Lung (tissue), 12 donors: ENCODE results near the gene PALS2. TPM values are rescaled to one million over a fixed set of nuclear protein-coding genes. Genes with fewer than 3 reads are reported as not detected.

Source experiments
- ATAC-seq: fragments of 200-7000 bp; cut with Tn5 transposase; one replicate; pipeline ENCODE4 v1.9.1; 2020; ENCODE audit warnings: moderate number of reproducible peaks; ENCODE audit not compliant: insufficient read depth, low FRiP score
- DNase-seq, 3 donors: peaks; one replicate each; pipeline ENCODE4 v3.0.0-alpha.2; 2013 to 2017
- H3K27ac ChIP-seq, 2 donors: one replicate each; pipeline ENCODE4 v1.5.1; 2013; ENCODE audit warnings: mild to moderate bottlenecking in 2 of 2, moderate library complexity in 2 of 2, control low read depth in 1 of 2, inconsistent platforms in 1 of 2, low read depth in 1 of 2, low read length in 1 of 2
- H3K27me3 ChIP-seq, 3 donors: one replicate each; pipeline ENCODE4 v1.5.1; 2013; ENCODE audit warnings: low read length in 2 of 3; ENCODE audit not compliant: control insufficient read depth in 3 of 3, insufficient read depth in 3 of 3
- H3K36me3 ChIP-seq, 4 donors: one replicate each; pipeline ENCODE4 v1.5.1; 2013; ENCODE audit warnings: low read length in 4 of 4, mild to moderate bottlenecking in 1 of 4, moderate library complexity in 1 of 4; ENCODE audit not compliant: control insufficient read depth in 4 of 4, insufficient read depth in 4 of 4
- H3K4me1 ChIP-seq, 5 donors: one replicate each; pipeline ENCODE4 v1.5.1; 2013; ENCODE audit warnings: low read length in 5 of 5, mild to moderate bottlenecking in 2 of 5, moderate library complexity in 1 of 5; ENCODE audit not compliant: control insufficient read depth in 5 of 5, insufficient read depth in 5 of 5
- H3K4me3 ChIP-seq: one replicate; pipeline ENCODE4 v1.5.1; 2013; ENCODE audit warnings: mild to moderate bottlenecking, control low read depth, moderate library complexity
- H3K9ac ChIP-seq, 2 donors: one replicate each; pipeline ENCODE4 v1.5.1; 2013; ENCODE audit warnings: low read length in 2 of 2, control low read depth in 1 of 2; ENCODE audit not compliant: insufficient read depth in 1 of 2
- H3K9me3 ChIP-seq, 4 donors: one replicate each; pipeline ENCODE4 v1.5.1; 2013; ENCODE audit warnings: low read length in 3 of 4, mild to moderate bottlenecking in 1 of 4, moderate library complexity in 1 of 4; ENCODE audit not compliant: control insufficient read depth in 4 of 4, insufficient read depth in 3 of 4
- WGBS, 2 donors: extraction: QIAGEN DNeasy Blood & Tissue Kit; methylation state at CpG; one replicate each; pipeline ENCODE4 v1.1.7; 2013; 5-methylcytosine and 5-hydroxymethylcytosine counted together
- polyA plus RNA-seq, 2 donors: library from polyadenylated mRNA; stranded (reverse); fragments of 200-250 nt; gene quantifications; one replicate each; pipeline ENCODE4 v1.2.1, GENCODE V29; 2013
- total RNA-seq, 2 donors: library from RNA; depleted of rRNA in 1 of 2; stranded (reverse); fragments of >200 nt in 1 of 2; gene quantifications; one replicate each; pipeline ENCODE4 v1.2.1, GENCODE V29; 2014 to 2021
- TF ChIP-seq, protein P1 (sequence below): IDR thresholded peaks from 2 replicates; pipeline ENCODE4 v1.5.1; 2012; ENCODE audit warnings: mild to moderate bottlenecking; ENCODE audit errors: control extremely low read depth, extremely low read depth
- donor health status: control.
- donor health status: control.
- donor health status: Bipolar disorder and iron deficiency.
- donor health status: healthy.
- donor health status: DM: yes; HTN: yes; CAD: no.

The PALS2 gene
- total and polyA plus RNA-seq, 4 donors: 2.4 to 23.0 (median 5.0) TPM

DNA sequence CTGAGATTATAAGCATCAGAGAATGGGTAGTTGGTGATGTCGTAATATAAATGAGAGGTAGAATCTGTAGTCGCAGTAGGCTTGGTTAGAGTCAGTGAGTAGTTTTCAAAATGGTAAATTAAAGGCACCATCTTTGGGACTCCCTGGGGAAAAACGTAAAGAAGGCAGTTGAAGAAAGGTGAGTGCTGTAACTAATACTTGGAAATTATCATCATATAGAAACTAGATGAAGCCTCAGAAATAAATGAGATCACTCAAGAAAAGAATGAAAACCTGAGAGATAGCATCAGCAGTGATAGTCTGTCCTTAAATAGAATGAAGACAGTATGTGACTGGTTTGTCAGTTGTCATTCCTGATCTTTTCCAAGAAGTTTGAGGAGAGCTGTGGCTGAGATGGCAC, 23.8 kb downstream of the PALS2 start:
- ATAC-seq (no peak), DNase-seq (no peak)
- H3K27me3 ChIP-seq: no peaks in the 10 kb centered on the region

DNA sequence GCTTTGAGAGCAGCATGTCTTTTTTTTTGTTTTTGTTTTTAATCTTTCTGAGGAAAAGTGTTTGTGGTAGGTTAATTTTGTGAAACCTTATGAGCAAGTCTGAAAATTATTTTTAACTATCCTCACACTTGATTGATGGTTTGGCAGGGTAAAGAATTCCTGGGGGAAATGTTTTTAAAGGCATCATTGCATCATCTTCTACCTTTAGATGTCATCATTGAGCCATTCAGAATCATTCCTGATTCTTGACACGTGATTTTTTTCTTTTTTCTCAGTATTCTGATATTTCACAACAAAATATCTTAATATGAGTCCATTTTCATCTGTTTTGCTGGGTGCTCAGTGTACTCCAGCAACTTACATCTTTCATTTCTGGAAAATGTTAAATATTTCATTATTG, 28.3 kb downstream of the PALS2 start:
- no peak overlapping the region for H3K4me3 ChIP-seq
- no peaks in the 10 kb centered on the region for H3K27me3 ChIP-seq
- no peak overlapping the region for H3K9ac ChIP-seq
- DNase-seq (no peak), ATAC-seq (no peak)
- no peaks in the 10 kb centered on the region for H3K9me3 ChIP-seq
- H3K4me1 ChIP-seq: peaks cover 0 to 5% (median 0%) of the 10 kb centered on the region in 5 donors
- no peak overlapping the region for H3K27ac ChIP-seq
- H3K36me3 ChIP-seq: no peaks in the 10 kb centered on the region
- TF ChIP-seq, protein P1, sequence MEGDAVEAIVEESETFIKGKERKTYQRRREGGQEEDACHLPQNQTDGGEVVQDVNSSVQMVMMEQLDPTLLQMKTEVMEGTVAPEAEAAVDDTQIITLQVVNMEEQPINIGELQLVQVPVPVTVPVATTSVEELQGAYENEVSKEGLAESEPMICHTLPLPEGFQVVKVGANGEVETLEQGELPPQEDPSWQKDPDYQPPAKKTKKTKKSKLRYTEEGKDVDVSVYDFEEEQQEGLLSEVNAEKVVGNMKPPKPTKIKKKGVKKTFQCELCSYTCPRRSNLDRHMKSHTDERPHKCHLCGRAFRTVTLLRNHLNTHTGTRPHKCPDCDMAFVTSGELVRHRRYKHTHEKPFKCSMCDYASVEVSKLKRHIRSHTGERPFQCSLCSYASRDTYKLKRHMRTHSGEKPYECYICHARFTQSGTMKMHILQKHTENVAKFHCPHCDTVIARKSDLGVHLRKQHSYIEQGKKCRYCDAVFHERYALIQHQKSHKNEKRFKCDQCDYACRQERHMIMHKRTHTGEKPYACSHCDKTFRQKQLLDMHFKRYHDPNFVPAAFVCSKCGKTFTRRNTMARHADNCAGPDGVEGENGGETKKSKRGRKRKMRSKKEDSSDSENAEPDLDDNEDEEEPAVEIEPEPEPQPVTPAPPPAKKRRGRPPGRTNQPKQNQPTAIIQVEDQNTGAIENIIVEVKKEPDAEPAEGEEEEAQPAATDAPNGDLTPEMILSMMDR: no peak
- WGBS, 2 donors: 80 to 82% methylated on average over 1 of the region's 1 CpG

More for the DNA sequence above, 23.8 kb downstream of the PALS2 start:
- H3K4me1 ChIP-seq: peaks cover 0 to 5% (median 0%) of the 10 kb centered on the region in 5 donors
- no peaks in the 10 kb centered on the region for H3K9me3 ChIP-seq
- TF ChIP-seq, protein P1: no peak
- H3K27ac ChIP-seq: no peak overlapping the region
- H3K9ac ChIP-seq: no peak overlapping the region
- no peak overlapping the region for H3K4me3 ChIP-seq
- WGBS, 2 donors: 71 to 91% methylated on average over 3 of the region's 3 CpGs
- no peaks in the 10 kb centered on the region for H3K36me3 ChIP-seq

DNA sequence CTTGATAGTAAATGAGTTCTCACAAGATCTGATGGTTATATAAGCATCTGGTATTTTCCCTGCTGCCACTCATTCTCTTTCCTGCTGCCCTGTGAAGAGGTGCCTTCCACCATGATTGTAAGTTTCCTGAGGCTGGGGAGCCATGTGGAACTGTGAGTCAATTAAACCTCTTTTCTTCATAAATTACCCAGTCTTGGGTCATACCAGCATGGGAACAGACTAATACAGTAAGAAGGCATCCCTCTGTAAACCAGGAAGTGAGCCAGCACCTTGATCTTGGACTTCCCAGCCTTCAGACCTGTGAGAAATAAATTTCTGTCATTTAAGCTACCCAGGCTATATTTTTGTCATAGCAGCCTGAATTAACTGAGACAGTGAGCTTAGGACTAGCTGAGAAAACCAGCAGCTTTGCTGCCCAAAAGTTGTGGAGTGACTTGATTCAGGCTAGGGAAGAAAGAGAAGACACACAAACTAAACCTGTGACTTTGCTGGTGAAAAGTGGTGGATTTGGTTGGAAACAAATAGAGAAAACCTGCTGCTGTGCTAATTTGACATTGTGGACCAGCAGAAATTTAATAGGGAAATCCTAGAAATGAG, 29.7 kb downstream of the PALS2 start:
- Histone ChIP-seq H3K27me3 (no peaks in the 10 kb centered on the region), H3K4me3 (no peak overlapping the region), H3K9ac (no peak overlapping the region), H3K27ac (no peak overlapping the region), H3K4me1 (peaks cover 0 to 5% (median 0%) of the 10 kb centered on the region in 5 donors), H3K9me3 (no peaks in the 10 kb centered on the region), H3K36me3 (no peaks in the 10 kb centered on the region)
- no peak for ATAC-seq
- DNase-seq: no peak
- TF ChIP-seq, protein P1: no peak

DNA sequence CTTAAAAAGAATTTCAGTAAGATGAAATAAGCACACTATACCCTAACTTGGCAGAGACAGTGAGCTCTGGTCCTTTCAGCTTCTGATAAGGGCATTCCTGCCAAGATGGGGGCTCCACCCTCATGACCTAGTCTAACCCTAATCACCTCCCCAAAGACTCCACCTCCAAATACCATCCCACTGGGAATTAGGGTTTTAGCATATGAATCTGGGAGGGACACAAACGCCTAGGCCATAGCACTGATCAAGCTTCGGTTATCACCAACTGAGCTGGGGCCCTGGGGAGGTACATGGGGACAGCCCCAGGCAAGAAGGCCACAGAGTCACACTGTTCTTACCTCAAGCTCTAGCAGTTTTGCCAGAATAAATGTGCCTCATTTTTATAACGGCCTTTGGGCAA, 31.4 kb downstream of the PALS2 start:
- WGBS, 2 donors: 87 to 91% methylated on average over 3 of the region's 3 CpGs
- DNase-seq: no peak

More for the DNA sequence above, 31.4 kb downstream of the PALS2 start:
- no peaks in the 10 kb centered on the region for H3K27me3 ChIP-seq
- no peak overlapping the region for H3K4me3 ChIP-seq
- ATAC-seq: no peak
- H3K9ac ChIP-seq: no peak overlapping the region
- H3K4me1 ChIP-seq: peaks cover 0 to 5% (median 0%) of the 10 kb centered on the region in 5 donors
- H3K9me3 ChIP-seq: no peaks in the 10 kb centered on the region
- no peaks in the 10 kb centered on the region for H3K36me3 ChIP-seq
- H3K27ac ChIP-seq: no peak overlapping the region
- TF ChIP-seq, protein P1: no peak
